ENCODE results near the gene SFT2D1. TPM values are rescaled to one million over a fixed set of nuclear protein-coding genes. Genes with fewer than 3 reads are reported as not detected.
"Not testable (repeated sequence)": the region's sequence is repeated elsewhere in the genome, so short reads cannot be mapped to it uniquely, and the experiment has no call there.

Gene SFT2D1
- total RNA-seq, 1 experiment from 2014 or later, result 54.1 TPM

GRCh38 chr6:166346449-166346848 lies 4.1 kb upstream of the SFT2D1 start:
- Histone ChIP-seq H3K4me1 (ENCODE audit: control insufficient read depth, insufficient read depth, low read length) (peaks cover 5% of the 10 kb centered on the region; the same call in 1 of the 2 replicates), H3K4me3 (ENCODE audit: low read depth in 2 of 2, low read length in 2 of 2) (no peak overlapping the region), H3K27me3 (ENCODE audit: control insufficient read depth, insufficient read depth, low read length) (peaks cover 4% of the 10 kb centered on the region; the same call in 1 of the 2 replicates), H3K36me3 (ENCODE audit: control insufficient read depth, insufficient read depth, low read length) (peaks cover 7% of the 10 kb centered on the region; the same call in 1 of the 2 replicates), H3K9me3 (ENCODE audit: control insufficient read depth, insufficient read depth, low read depth, low read length) (no peaks in the 10 kb centered on the region), H3K27ac (ENCODE audit: low read length) (no peak overlapping the region)
- DNase-seq (ENCODE audit: low read depth, low spot score), result no peak
- TF ChIP-seq REST (IDR thresholded peaks at IDR 0.05; ENCODE audit: insufficient read depth in 1 of 2, low read depth in 2 of 2, low read length in 1 of 2) (no peak), TCF7L2 (IDR thresholded peaks at IDR 0.05; ENCODE audit: low read depth, low read length) (no peak), POLR2AphosphoS5 (IDR thresholded peaks at IDR 0.05; ENCODE audit: low read depth, low read length) (no peak), CTCF (IDR thresholded peaks at IDR 0.05) (no peak), SIN3A (IDR thresholded peaks at IDR 0.05; ENCODE audit: borderline replicate concordance, insufficient read depth, low read depth, low read length) (no peak)
- ChIA-PET CTCF (interaction anchor here (0.7 kb wide), 1 partner anchor 342 kb away, joined by 4 read pairs; no protein-coding TSS in a partner anchor), POLR2A (no interaction called here)
- ATAC-seq, result no peak
- intact Hi-C loops (cut with micrococcal nuclease; ENCODE audit: unreplicated experiment) (no loop called here), in situ Hi-C loops (cut with HindIII; ENCODE audit: low pct_unique_long_range_greater_than_20kb, low sequenced_read_pairs) (no loop called here)
- no TSS peak for BruUV-seq (replicated peaks)

- in situ Hi-C loops (cut with HindIII; ENCODE audit: low pct_unique_long_range_greater_than_20kb, low sequenced_read_pairs); POLR2A ChIA-PET; DNase-seq (ENCODE audit: low read depth, low spot score); H3K9me3 ChIP-seq (ENCODE audit: control insufficient read depth, insufficient read depth, low read depth, low read length); ATAC-seq; H3K4me1 ChIP-seq (ENCODE audit: control insufficient read depth, insufficient read depth, low read length); H3K27me3 ChIP-seq (ENCODE audit: control insufficient read depth, insufficient read depth, low read length); H3K27ac ChIP-seq (ENCODE audit: low read length); CTCF ChIA-PET; BruUV-seq (replicated peaks); intact Hi-C loops (cut with micrococcal nuclease; ENCODE audit: unreplicated experiment); H3K4me3 ChIP-seq (ENCODE audit: low read depth in 2 of 2, low read length in 2 of 2); H3K36me3 ChIP-seq (ENCODE audit: control insufficient read depth, insufficient read depth, low read length): not testable (repeated sequence)
These were observed 3.3 kb upstream of the SFT2D1 start for GRCh38 chr6:166345672-166346071.

- DNase-seq (ENCODE audit: low read depth, low spot score); POLR2A ChIA-PET; H3K36me3 ChIP-seq (ENCODE audit: control insufficient read depth, insufficient read depth, low read length); H3K9me3 ChIP-seq (ENCODE audit: control insufficient read depth, insufficient read depth, low read depth, low read length); in situ Hi-C loops (cut with HindIII; ENCODE audit: low pct_unique_long_range_greater_than_20kb, low sequenced_read_pairs); CTCF ChIA-PET; H3K27ac ChIP-seq (ENCODE audit: low read length); BruUV-seq (replicated peaks); H3K27me3 ChIP-seq (ENCODE audit: control insufficient read depth, insufficient read depth, low read length); H3K4me3 ChIP-seq (ENCODE audit: low read depth in 2 of 2, low read length in 2 of 2); ATAC-seq; H3K4me1 ChIP-seq (ENCODE audit: control insufficient read depth, insufficient read depth, low read length): not testable (repeated sequence)
- intact Hi-C loops (cut with micrococcal nuclease; ENCODE audit: unreplicated experiment), result loop anchor here (5.0 kb wide), 1 partner anchor 37 kb away; the partner anchor contains the start of gene MPC1
These were observed 2.6 kb upstream of the SFT2D1 start for GRCh38 chr6:166344921-166345320.

All from Panc1 (cell line).